GM12878 (cell line): Measurements from ENCODE around the gene SPATA46. TPM values are rescaled to one million over a fixed set of nuclear protein-coding genes. Genes with fewer than 3 reads are reported as not detected.

Experiments used
- ATAC-seq: fragments of 200-7000 bp; cut with Tn5 transposase; 3 replicates; pipeline ENCODE4 v1.9.1; 2020; ENCODE audit warnings: mild to moderate bottlenecking, moderate library complexity
- BruUV-seq: library from RNA; stranded (reverse); fragments of 400-500 nt; replicated peaks from 2 replicates; lab custom pipeline; 2021; lab: Mats Ljungman, UMichigan
- CTCF ChIA-PET: fragments of 300-600 bp; sonication (Branson Sonifier 250); formaldehyde crosslinking; extraction: SDS; loops from one replicate; lab custom pipeline; 2021; ENCODE audit warnings: inconsistent platforms; lab: Yijun Ruan, JAX
- POLR2A ChIA-PET: fragments of 350-600 bp; formaldehyde crosslinking; extraction: SDS; loops from one replicate; lab custom pipeline; 2021; ENCODE audit warnings: inconsistent platforms; lab: Charles Lee
- RAD21 ChIA-PET: fragments of 300-600 bp; sonication (Branson Sonifier 250); formaldehyde crosslinking; loops from one replicate; lab custom pipeline; 2023; ENCODE audit warnings: antibody characterized with exemption; ENCODE audit not compliant: unreplicated experiment; lab: Charles Lee
- SMC1A ChIA-PET: fragments of 300-600 bp; sonication (Branson Sonifier 250); formaldehyde crosslinking; loops from one replicate; lab custom pipeline; 2023; ENCODE audit not compliant: unreplicated experiment, uncharacterized antibody; lab: Charles Lee
- DNase-seq: peaks from one replicate; pipeline ENCODE4 v3.0.0-alpha.2; 2011; ENCODE audit warnings: low read depth, low spot score
- FAIRE-seq: peaks from 3 replicates; lab custom pipeline; 2011; peaks lifted over from hg19 to GRCh38; lab: Jason Lieb, UNC
- H2AFZ ChIP-seq: 2 replicates; pipeline ENCODE4 v1.6.0; 2011; ENCODE audit warnings: low read depth, low read length, control low read depth; ENCODE audit not compliant: control insufficient read depth
- H3K27ac ChIP-seq: 2 replicates; pipeline ENCODE4 v1.5.1; 2011; ENCODE audit warnings: control low read depth; ENCODE audit not compliant: control insufficient read depth, insufficient read depth
- H3K27me3 ChIP-seq, 2 experiments: replicated peaks in 1 of 2; 2 replicates each; pipeline versions ENCODE4 v1.6.0 to v1.6.1; 2011; ENCODE audit warnings: low read length in 1 of 2; ENCODE audit not compliant: control insufficient read depth in 2 of 2, insufficient read depth in 2 of 2
- H3K36me3 ChIP-seq, 2 experiments: 2 replicates each; pipeline ENCODE4 v1.5.1; 2011; ENCODE audit warnings: low read length in 1 of 2; ENCODE audit not compliant: control insufficient read depth in 2 of 2, insufficient read depth in 2 of 2
- H3K4me1 ChIP-seq: 2 replicates; pipeline ENCODE4 v1.6.1; 2011; ENCODE audit warnings: mild to moderate bottlenecking, low read length, moderate library complexity, mixed read lengths; ENCODE audit not compliant: control insufficient read depth, insufficient read depth
- H3K4me2 ChIP-seq: 2 replicates; pipeline ENCODE4 v1.6.0; 2011; ENCODE audit warnings: control low read depth; ENCODE audit not compliant: control insufficient read depth, insufficient read depth
- H3K4me3 ChIP-seq: fragments of 200-600 bp; sonication (generic); 2 replicates; pipeline ENCODE4 v1.5.1; 2016
- H3K79me2 ChIP-seq: 2 replicates; pipeline ENCODE4 v1.6.0; 2011; ENCODE audit warnings: low read length; ENCODE audit not compliant: control insufficient read depth, insufficient read depth
- H3K9ac ChIP-seq: 2 replicates; pipeline ENCODE4 v1.8.0; 2011; ENCODE audit warnings: low read length, control low read depth, mixed read lengths; ENCODE audit not compliant: control insufficient read depth, insufficient read depth
- H3K9me3 ChIP-seq: replicated peaks from 3 replicates; pipeline ENCODE4 v1.5.1; 2011; ENCODE audit warnings: mild to moderate bottlenecking, low read length; ENCODE audit not compliant: control insufficient read depth, insufficient read depth
- H4K20me1 ChIP-seq: 2 replicates; pipeline ENCODE4 v1.6.0; 2011; ENCODE audit not compliant: control insufficient read depth, insufficient read depth
- BHLHE40 ChIP-seq, 2 experiments: fragments of 450-650 bp in 1 of 2; IDR thresholded peaks; 2 replicates each; pipeline ENCODE4 v1.6.1; 2011 to 2017; ENCODE audit warnings: low read depth in 2 of 2, borderline replicate concordance in 1 of 2, improper control_type of control experiment in 1 of 2, low read length in 1 of 2, mild to moderate bottlenecking in 1 of 2
- BMI1 ChIP-seq: fragments of 450-650 bp; IDR thresholded peaks from 2 replicates; pipeline ENCODE4 v1.6.1; 2016; ENCODE audit warnings: mild to moderate bottlenecking, moderate library complexity, borderline replicate concordance
- CBX5 ChIP-seq: sonication (generic); IDR thresholded peaks from 2 replicates; pipeline ENCODE4 v1.6.1; 2016; ENCODE audit warnings: low read depth, moderate library complexity, mild to moderate bottlenecking, inconsistent platforms
- E2F4 ChIP-seq: IDR thresholded peaks from 2 replicates; pipeline ENCODE4 v1.6.1; 2012; ENCODE audit warnings: low read depth, low read length, improper control_type of control experiment
- GABPA ChIP-seq: IDR thresholded peaks from 2 replicates; pipeline ENCODE4 v1.6.1; 2014; ENCODE audit warnings: antibody characterized with exemption, low read depth, mild to moderate bottlenecking, inconsistent platforms
- IRF5 ChIP-seq: fragments of 450-650 bp; IDR thresholded peaks from 2 replicates; pipeline ENCODE4 v1.6.1; 2017; ENCODE audit warnings: borderline replicate concordance
- LARP7 ChIP-seq: fragments of 450-650 bp; IDR thresholded peaks from 2 replicates; pipeline ENCODE4 v1.6.1; 2017; ENCODE audit warnings: mild to moderate bottlenecking
- MAX ChIP-seq: IDR thresholded peaks from 2 replicates; pipeline ENCODE4 v1.6.1; 2012; ENCODE audit warnings: low read depth, low read length, improper control_type of control experiment
- MTA2 ChIP-seq: fragments of 450-650 bp; IDR thresholded peaks from 2 replicates; pipeline ENCODE4 v1.6.1; 2016; ENCODE audit warnings: low read depth, mild to moderate bottlenecking, moderate library complexity
- MYC ChIP-seq: IDR thresholded peaks from 2 replicates; pipeline ENCODE4 v1.6.1; 2011; ENCODE audit warnings: mild to moderate bottlenecking, low read length, moderate library complexity, inconsistent platforms; ENCODE audit not compliant: insufficient read depth, insufficient replicate concordance, insufficient read length, severe bottlenecking
- NBN ChIP-seq: fragments of 450-650 bp; IDR thresholded peaks from 2 replicates; pipeline ENCODE4 v1.6.1; 2016
- NFIC ChIP-seq: IDR thresholded peaks from 2 replicates; pipeline ENCODE4 v1.6.1; 2012; ENCODE audit warnings: low read depth, mild to moderate bottlenecking, inconsistent platforms, low read length, moderate library complexity
- PRDM15 ChIP-seq: fragments of 450-650 bp; formaldehyde crosslinking; IDR thresholded peaks from 2 replicates; pipeline ENCODE4 v1.4.0; 2020; ENCODE audit warnings: mild to moderate bottlenecking, moderate library complexity
- RB1 ChIP-seq: fragments of 450-650 bp; formaldehyde crosslinking; IDR thresholded peaks from 2 replicates; pipeline ENCODE4 v1.6.1; 2017; ENCODE audit warnings: mild to moderate bottlenecking, borderline replicate concordance
- SIN3A ChIP-seq: IDR thresholded peaks from 2 replicates; pipeline ENCODE4 v1.6.1; 2012; ENCODE audit warnings: low read depth, low read length, improper control_type of control experiment
- TBL1XR1 ChIP-seq: IDR thresholded peaks from 2 replicates; pipeline ENCODE4 v1.6.1; 2012; ENCODE audit warnings: low read depth, low read length, improper control_type of control experiment
- ZNF217 ChIP-seq: fragments of 450-650 bp; IDR thresholded peaks from 2 replicates; pipeline ENCODE4 v1.6.1; 2017; ENCODE audit warnings: antibody characterized with exemption, mild to moderate bottlenecking
- ZNF384 ChIP-seq: IDR thresholded peaks from 2 replicates; pipeline ENCODE4 v1.6.1; 2012; ENCODE audit warnings: low read depth, mild to moderate bottlenecking, low read length, improper control_type of control experiment, borderline replicate concordance
- WGBS: methylation state at CpG from one replicate; pipeline ENCODE4 v1.1.6; 2016; ENCODE audit warnings: low lambda C conversion rate; ENCODE audit not compliant: insufficient replicate concordance, insufficient coverage; ENCODE audit errors: missing lambda C conversion rate; 5-methylcytosine and 5-hydroxymethylcytosine counted together
- in situ Hi-C: fragments of 300-500 bp; cut with MboI; formaldehyde crosslinking; loops from 9 replicates; pipeline ENCODE4 v1.14.3; 2018; ENCODE audit warnings: mixed read lengths
- intact Hi-C: fragments of 100-400 bp; cut with micrococcal nuclease; formaldehyde crosslinking; loops from one replicate; pipeline ENCODE4 v1.14.2; 2022; ENCODE audit not compliant: unreplicated experiment
- polyA plus RNA-seq, 11 experiments: library from polyadenylated mRNA; depleted of rRNA in 4 of 11; unstranded in 6 of 11; stranded (reverse) in 5 of 11; fragments of >200 nt; fragmentation: Nextera tagmentation in 4 of 11; fragmentation: Illumina TruSeq in 1 of 11; extraction: Ambion mirVana in 4 of 11; extraction: Trizol in 1 of 11; gene quantifications; 1 replicate in 1 of 11; 2 replicates in 10 of 11; pipeline versions ENCODE4 v1.2.1 to v1.2.3, GENCODE V29; 2011 to 2016; ENCODE audit warnings: inconsistent platforms in 2 of 11, missing spikeins in 2 of 11, low read depth in 1 of 11
- total RNA-seq, 4 experiments: library from RNA; depleted of rRNA in 3 of 4; stranded (reverse); fragments of >200 nt in 3 of 4; fragmentation: Illumina TruSeq in 1 of 4; extraction: Trizol in 1 of 4; gene quantifications; 2 replicates each; pipeline versions ENCODE4 v1.2.1 to v1.2.3, GENCODE V29; 2013 to 2021

Gene SPATA46
- total and polyA plus RNA-seq, 10 of the 15 experiments (the other 5 are each of a cell fraction or from before 2014, with no cell fraction given): not detected

GRCh38 chr1:162380061-162380846 lies 3.6 kb upstream of the SPATA46 start:
- BruUV-seq: no TSS peak
- ATAC-seq: no peak
- ChIA-PET POLR2A (interaction anchor here (0.5 kb wide), 1 partner anchor 330 kb away, joined by 3 read pairs; no protein-coding TSS in a partner anchor), CTCF (interaction anchor here (2.3 to 3.7 kb wide), 2 partner anchors 10 to 22 kb away, joined by 9 to 30 read pairs; no protein-coding TSS in a partner anchor), SMC1A (interaction anchor here (0.7 to 1.2 kb wide), 3 partner anchors 9 to 24 kb away, joined by 3 to 6 read pairs (median 4); no protein-coding TSS in a partner anchor), RAD21 (interaction anchor here (0.8 to 1.6 kb wide), 2 partner anchors 9 to 23 kb away, joined by 3 to 4 read pairs; no protein-coding TSS in a partner anchor)
- DNase-seq: no peak
- no peak overlapping the region for H3K27ac ChIP-seq
- no peaks in the 10 kb centered on the region for H3K79me2 ChIP-seq
- H2AFZ ChIP-seq: no peak overlapping the region
- WGBS: 40% methylated on average over 6 of the region's 6 CpGs
- FAIRE-seq: no peak
- no peaks in the 10 kb centered on the region for H3K27me3 ChIP-seq
- H3K4me3 ChIP-seq: no peak overlapping the region
- no peaks in the 10 kb centered on the region for H4K20me1 ChIP-seq
- intact Hi-C loops: no loop called here
- H3K9me3 ChIP-seq: no peaks in the 10 kb centered on the region
- H3K9ac ChIP-seq: no peak overlapping the region
- H3K4me2 ChIP-seq: no peak overlapping the region
- no peaks in the 10 kb centered on the region for H3K36me3 ChIP-seq
- H3K4me1 ChIP-seq: no peaks in the 10 kb centered on the region
- in situ Hi-C loops: no loop called here
- no peak for TF ChIP-seq LARP7
- TF ChIP-seq ZNF217: no peak
- TF ChIP-seq NBN: no peak
- TF ChIP-seq CBX5: no peak
- no peak for TF ChIP-seq TBL1XR1
- no peak for TF ChIP-seq BHLHE40 (IDR thresholded peaks at IDR 0.05; ENCODE audit: borderline replicate concordance in 1 of 2, low read depth in 2 of 2, low read length in 1 of 2)
- no peak for TF ChIP-seq NFIC
- TF ChIP-seq E2F4: no peak
- no peak for TF ChIP-seq GABPA
- no peak for TF ChIP-seq MTA2
- no peak for TF ChIP-seq ZNF384
- no peak for TF ChIP-seq SIN3A
- no peak for TF ChIP-seq MYC
- TF ChIP-seq MAX: no peak
- no peak for TF ChIP-seq RB1
- no peak for TF ChIP-seq PRDM15
- no peak for TF ChIP-seq BMI1
- no peak for TF ChIP-seq IRF5
